A549 (cell line): ENCODE results near the gene TRAM2. TPM values are rescaled to one million over a fixed set of nuclear protein-coding genes. Genes with fewer than 3 reads are reported as not detected.
A peak's percentile ranks its signal among the peaks of the same experiment; 100 is the strongest.

Experiments used
- ATAC-seq, 2 experiments: fragments of 200-7000 bp in 1 of 2; fragments of >200 bp in 1 of 2; cut with Nextera tagmentation in 1 of 2; cut with Tn5 transposase in 1 of 2; 3 replicates each; pipeline versions ENCODE4 v1.8.0 to v1.9.1; 2018 to 2020; ENCODE audit warnings: mild to moderate bottlenecking in 1 of 2, moderate library complexity in 1 of 2
- CTCF ChIA-PET: fragments of 300-600 bp; sonication (Branson Sonifier 250); formaldehyde crosslinking; extraction: SDS; loops from one replicate; lab custom pipeline; 2021; ENCODE audit warnings: antibody characterized with exemption, inconsistent platforms; lab: Yijun Ruan, JAX
- POLR2A ChIA-PET: fragments of 350-600 bp; formaldehyde crosslinking; extraction: SDS; loops from one replicate; lab custom pipeline; 2021; ENCODE audit warnings: antibody characterized with exemption, inconsistent platforms; lab: Yijun Ruan, JAX
- DNase-seq, 2 experiments: peaks; one replicate each; pipeline versions ENCODE4 v3.0.0 to v3.0.0-alpha.2; 2011 to 2016; ENCODE audit warnings: low read depth in 1 of 2, low spot score in 1 of 2
- FAIRE-seq: peaks from 2 replicates; lab custom pipeline; 2011; peaks lifted over from hg19 to GRCh38; lab: Jason Lieb, UNC
- H3K27ac ChIP-seq, 2 experiments: fragments of >200 bp; sonication (Bioruptor Twin); formaldehyde crosslinking; 3 replicates each; pipeline ENCODE4 v1.5.1; 2016 to 2017
- H3K4me1 ChIP-seq: fragments of >200 bp; sonication (Bioruptor Twin); formaldehyde crosslinking; 3 replicates; pipeline ENCODE4 v1.6.1; 2016
- H3K4me2 ChIP-seq: fragments of >200 bp; sonication (Bioruptor Twin); formaldehyde crosslinking; 3 replicates; pipeline ENCODE4 v1.6.1; 2016
- H3K4me3 ChIP-seq: fragments of >200 bp; sonication (Bioruptor Twin); formaldehyde crosslinking; 3 replicates; pipeline ENCODE4 v1.5.1; 2016
- H3K9me3 ChIP-seq: fragments of >200 bp; sonication (Bioruptor Twin); formaldehyde crosslinking; 3 replicates; pipeline ENCODE4 v1.6.1; 2016
- BHLHE40 ChIP-seq: IDR thresholded peaks from 2 replicates; pipeline ENCODE4 v1.6.1; 2012; ENCODE audit warnings: low read depth, low read length, inconsistent platforms
- CBX2 ChIP-seq: fragments of 200-600 bp; sonication (generic); IDR thresholded peaks from 2 replicates; pipeline ENCODE4 v1.6.1; 2016; ENCODE audit warnings: low read depth, mild to moderate bottlenecking, borderline replicate concordance
- EHF ChIP-seq: fragments of 250-450 bp; sonication (Bioruptor Pico); IDR thresholded peaks from 2 replicates; pipeline ENCODE4 v1.5.0; 2020; ENCODE audit warnings: mild to moderate bottlenecking
- ESRRA ChIP-seq: fragments of 150-350 bp; IDR thresholded peaks from 2 replicates; pipeline ENCODE4 v1.6.1; 2014; ENCODE audit warnings: mild to moderate bottlenecking, low read length, borderline replicate concordance
- FOSL2 ChIP-seq, 2 experiments: fragments of 450-650 bp in 1 of 2; fragments of >200 bp in 1 of 2; sonication (Bioruptor Twin) in 1 of 2; formaldehyde crosslinking; IDR thresholded peaks; 2 replicates each; pipeline versions ENCODE4 v1.5.0 to v1.6.1; 2016 to 2020; ENCODE audit warnings: mild to moderate bottlenecking in 1 of 2, moderate library complexity in 1 of 2
- FOXS1 ChIP-seq: fragments of 250-450 bp; sonication (Bioruptor Pico); IDR thresholded peaks from 2 replicates; pipeline ENCODE4 v1.5.0; 2020; ENCODE audit warnings: mild to moderate bottlenecking, moderate library complexity
- GATA3 ChIP-seq: IDR thresholded peaks from 2 replicates; pipeline ENCODE4 v1.6.1; 2012; ENCODE audit warnings: borderline replicate concordance
- HOXA7 ChIP-seq: fragments of 250-450 bp; sonication (Bioruptor Pico); IDR thresholded peaks from 2 replicates; pipeline ENCODE4 v1.5.0; 2020; ENCODE audit warnings: mild to moderate bottlenecking, moderate library complexity
- HOXB13 ChIP-seq: fragments of 250-450 bp; sonication (Bioruptor Pico); IDR thresholded peaks from 2 replicates; pipeline ENCODE4 v1.5.0; 2020; ENCODE audit warnings: low read depth, mild to moderate bottlenecking, moderate library complexity
- KDM1A ChIP-seq: fragments of 200-600 bp; sonication (generic); IDR thresholded peaks from 2 replicates; pipeline ENCODE4 v1.6.1; 2016; ENCODE audit warnings: low read depth, mild to moderate bottlenecking
- KDM5A ChIP-seq: fragments of 200-600 bp; sonication (generic); IDR thresholded peaks from 2 replicates; pipeline ENCODE4 v1.6.1; 2016; ENCODE audit warnings: antibody characterized with exemption, mild to moderate bottlenecking
- NFE2L2 ChIP-seq: fragments of 150-350 bp; conservative IDR thresholded peaks from 2 replicates; pipeline ENCODE4 v1.6.1; 2014; ENCODE audit warnings: low read length
- PHF8 ChIP-seq: fragments of 200-600 bp; sonication (generic); IDR thresholded peaks from 2 replicates; pipeline ENCODE4 v1.6.1; 2016; ENCODE audit warnings: low read depth, mild to moderate bottlenecking, antibody characterized with exemption, moderate library complexity, borderline replicate concordance
- RAD21 ChIP-seq, 2 experiments: fragments of >200 bp in 1 of 2; sonication (Bioruptor Twin) in 1 of 2; formaldehyde crosslinking in 1 of 2; IDR thresholded peaks in 1 of 2; conservative IDR thresholded peaks in 1 of 2; 2 replicates in 1 of 2; 3 replicates in 1 of 2; pipeline ENCODE4 v1.6.1; 2012 to 2018; ENCODE audit warnings: inconsistent platforms in 1 of 2
- RARB ChIP-seq: fragments of 250-450 bp; sonication (Bioruptor Pico); IDR thresholded peaks from 2 replicates; pipeline ENCODE4 v1.8.0; 2021; ENCODE audit warnings: mild to moderate bottlenecking, moderate library complexity
- RFX5 ChIP-seq: fragments of 450-650 bp; IDR thresholded peaks from 2 replicates; pipeline ENCODE4 v1.7.1; 2014; ENCODE audit warnings: antibody characterized with exemption, mild to moderate bottlenecking, moderate library complexity
- RNF2 ChIP-seq: fragments of 200-600 bp; sonication (generic); IDR thresholded peaks from 2 replicates; pipeline ENCODE4 v1.6.1; 2016; ENCODE audit warnings: low read depth, mild to moderate bottlenecking, antibody characterized with exemption, moderate library complexity, borderline replicate concordance
- ZFP36 ChIP-seq: fragments of 450-650 bp; IDR thresholded peaks from 2 replicates; pipeline ENCODE4 v1.6.1; 2014; ENCODE audit warnings: borderline replicate concordance; ENCODE audit not compliant: partially characterized antibody
- ZSCAN20 ChIP-seq: fragments of 250-450 bp; sonication (Bioruptor Pico); IDR thresholded peaks from 2 replicates; pipeline ENCODE4 v1.8.0; 2022; ENCODE audit warnings: mild to moderate bottlenecking, moderate library complexity
- WGBS: methylation state at CpG from one replicate; pipeline ENCODE4 v1.1.6; 2017; ENCODE audit errors: missing lambda C conversion rate; 5-methylcytosine and 5-hydroxymethylcytosine counted together
- polyA plus RNA-seq, 4 experiments: library from polyadenylated mRNA; depleted of rRNA in 3 of 4; stranded (reverse); fragments of >200 nt; fragmentation: RNase III in 1 of 4; extraction: RNeasy Plus Mini Kit Qiagen cat#74134 plus additional on column Dnase treatment in 1 of 4; gene quantifications; 2 replicates in 3 of 4; 3 replicates in 1 of 4; pipeline ENCODE4 v1.2.3, GENCODE V29; 2011 to 2017
- TF ChIP-seq, protein P1 (sequence below): IDR thresholded peaks from 2 replicates; pipeline ENCODE4 v1.6.1; 2012
- TF ChIP-seq, protein P2 (sequence below): fragments of 250-450 bp; sonication (Bioruptor Pico); IDR thresholded peaks from 2 replicates; pipeline ENCODE4 v1.5.0; 2020; ENCODE audit warnings: low read depth, mild to moderate bottlenecking, moderate library complexity
- TF ChIP-seq, protein P3 (sequence below): IDR thresholded peaks from 2 replicates; pipeline ENCODE4 v1.6.1; 2012; ENCODE audit warnings: low read depth, borderline replicate concordance

TRAM2 gene
- polyA plus RNA-seq, 2 of the 4 experiments (the other 2 are of a cell fraction), result 16.4 to 25.4 TPM

DNA sequence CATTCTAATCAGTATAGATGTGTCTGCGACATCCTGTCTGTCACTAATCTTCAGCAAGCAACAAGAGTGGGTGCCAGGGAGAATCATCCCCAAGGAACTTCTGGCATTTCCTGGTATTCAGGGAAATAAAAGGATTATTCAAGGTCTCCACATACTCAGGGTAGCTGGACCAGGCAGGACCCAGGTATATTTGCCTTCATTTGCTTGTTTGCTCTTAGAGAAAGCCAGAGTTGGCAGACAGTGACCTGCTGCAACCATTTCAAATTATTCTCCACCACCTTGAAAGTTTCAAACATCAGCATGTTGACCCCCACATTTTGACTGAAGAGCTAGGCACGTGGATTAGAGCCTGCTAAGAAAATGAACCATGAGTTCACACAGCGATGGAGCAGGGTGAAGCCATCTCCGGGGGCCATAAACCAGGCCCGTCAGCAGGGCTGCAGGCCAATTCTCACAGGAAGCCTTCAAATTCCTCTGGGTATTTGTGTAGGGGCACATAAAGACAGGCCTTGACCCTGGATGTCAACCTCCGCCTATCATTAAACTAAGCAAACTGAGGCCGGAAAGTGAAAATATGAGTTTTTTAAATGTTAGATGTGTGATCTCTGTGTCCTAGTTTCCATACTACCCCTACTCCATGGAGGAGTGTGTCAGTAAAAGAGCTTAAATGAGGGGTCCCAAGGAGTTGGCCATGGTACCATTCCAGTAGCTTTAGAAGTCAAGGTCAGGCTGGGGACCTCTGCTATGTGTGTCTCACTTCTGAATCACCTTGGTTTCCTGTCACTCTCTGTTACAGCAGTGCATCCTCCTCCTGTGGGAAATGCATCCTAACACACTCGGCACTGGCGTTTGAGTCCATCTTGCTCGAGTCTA lies 32.9 kb downstream of the TRAM2 start:
- peak in 1 of 2 experiments; percentile 42 for DNase-seq
- Histone ChIP-seq H3K27ac (peak overlapping the region; percentile 80 to 85), H3K4me3 (no peak overlapping the region; the same call in 2 of the 3 replicates), H3K4me1 (peaks cover 90% of the 10 kb centered on the region), H3K4me2 (peak overlapping the region; percentile 82), H3K9me3 (no peaks in the 10 kb centered on the region)
- ChIA-PET POLR2A (interaction anchor here (1.5 kb wide), 1 partner anchor 40 kb away, joined by 3 read pairs; no protein-coding TSS in a partner anchor), CTCF (interaction anchor here (1.6 kb wide), 1 partner anchor 9 kb away, joined by 4 read pairs; no protein-coding TSS in a partner anchor)
- no peak for FAIRE-seq
- ATAC-seq, result peak; percentile 30 to 69; a peak in 4 of 6 replicates
- TF ChIP-seq FOSL2 (IDR thresholded peaks at IDR 0.05), result no peak
- no peak for TF ChIP-seq FOSL2 (CRISPR knock-in tag; IDR thresholded peaks at IDR 0.05)
- TF ChIP-seq, protein P1, sequence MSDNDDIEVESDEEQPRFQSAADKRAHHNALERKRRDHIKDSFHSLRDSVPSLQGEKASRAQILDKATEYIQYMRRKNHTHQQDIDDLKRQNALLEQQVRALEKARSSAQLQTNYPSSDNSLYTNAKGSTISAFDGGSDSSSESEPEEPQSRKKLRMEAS, result 0 out of 2 replicates have a peak, but pooled peaks have one; percentile 23
- WGBS, result 20% methylated on average over 7 of the region's 10 CpGs

DNA sequence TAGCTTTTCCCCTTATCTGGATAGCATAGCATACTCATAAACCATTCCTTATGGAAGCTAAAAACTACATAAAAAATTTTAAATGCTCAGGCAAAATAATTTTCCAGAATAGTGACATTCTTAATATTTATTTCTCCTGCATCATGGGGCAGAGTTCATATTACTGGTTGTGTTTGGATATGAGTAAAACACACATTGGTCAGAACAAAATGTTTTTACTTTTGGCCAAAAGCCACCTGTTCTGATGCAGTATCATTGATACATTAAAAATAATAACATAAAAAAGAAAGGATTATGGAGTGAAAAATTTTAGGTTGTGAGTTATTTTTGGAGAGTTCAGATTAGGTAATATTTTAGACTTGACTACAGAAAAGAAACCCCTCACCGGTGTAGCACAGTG lies 33.6 kb downstream of the TRAM2 start:
- no peak for ATAC-seq
- TF ChIP-seq FOXS1 (CRISPR knock-in tag), result no peak
- TF ChIP-seq ESRRA, result no peak
- TF ChIP-seq RNF2, result no peak
- TF ChIP-seq NFE2L2, result no peak
- TF ChIP-seq ZSCAN20 (CRISPR knock-in tag), result no peak
- no peak for TF ChIP-seq KDM5A
- no peak for TF ChIP-seq KDM1A
- TF ChIP-seq HOXA7 (CRISPR knock-in tag), result no peak
- TF ChIP-seq PHF8, result no peak
- TF ChIP-seq, protein P2, sequence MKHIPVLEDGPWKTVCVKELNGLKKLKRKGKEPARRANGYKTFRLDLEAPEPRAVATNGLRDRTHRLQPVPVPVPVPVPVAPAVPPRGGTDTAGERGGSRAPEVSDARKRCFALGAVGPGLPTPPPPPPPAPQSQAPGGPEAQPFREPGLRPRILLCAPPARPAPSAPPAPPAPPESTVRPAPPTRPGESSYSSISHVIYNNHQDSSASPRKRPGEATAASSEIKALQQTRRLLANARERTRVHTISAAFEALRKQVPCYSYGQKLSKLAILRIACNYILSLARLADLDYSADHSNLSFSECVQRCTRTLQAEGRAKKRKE, result no peak
- TF ChIP-seq CBX2, result no peak
- TF ChIP-seq, protein P3, sequence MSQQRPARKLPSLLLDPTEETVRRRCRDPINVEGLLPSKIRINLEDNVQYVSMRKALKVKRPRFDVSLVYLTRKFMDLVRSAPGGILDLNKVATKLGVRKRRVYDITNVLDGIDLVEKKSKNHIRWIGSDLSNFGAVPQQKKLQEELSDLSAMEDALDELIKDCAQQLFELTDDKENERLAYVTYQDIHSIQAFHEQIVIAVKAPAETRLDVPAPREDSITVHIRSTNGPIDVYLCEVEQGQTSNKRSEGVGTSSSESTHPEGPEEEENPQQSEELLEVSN, result no peak
- no peak for TF ChIP-seq GATA3
- no peak for TF ChIP-seq RARB (CRISPR knock-in tag)
- TF ChIP-seq RFX5, result no peak
- TF ChIP-seq EHF, result no peak
- TF ChIP-seq, all 56 proteins: peak for 0
- DNase-seq (no peak), FAIRE-seq (no peak)
- WGBS, result 6% methylated on average over 1 of the region's 1 CpG
- Histone ChIP-seq H3K9me3 (no peaks in the 10 kb centered on the region), H3K4me1 (peaks cover 93% of the 10 kb centered on the region), H3K4me3 (no peak overlapping the region; the same call in 2 of the 3 replicates), H3K4me2 (peak overlapping the region; percentile 82), H3K27ac (peak overlapping the region; percentile 80 to 85)
- POLR2A ChIA-PET, result interaction anchor here (1.5 kb wide), 1 partner anchor 39 kb away, joined by 3 read pairs; no protein-coding TSS in a partner anchor
- CTCF ChIA-PET, result interaction anchor here (0.8 to 1.6 kb wide), 2 partner anchors 8 kb away, joined by 3 to 4 read pairs; no protein-coding TSS in a partner anchor

DNA sequence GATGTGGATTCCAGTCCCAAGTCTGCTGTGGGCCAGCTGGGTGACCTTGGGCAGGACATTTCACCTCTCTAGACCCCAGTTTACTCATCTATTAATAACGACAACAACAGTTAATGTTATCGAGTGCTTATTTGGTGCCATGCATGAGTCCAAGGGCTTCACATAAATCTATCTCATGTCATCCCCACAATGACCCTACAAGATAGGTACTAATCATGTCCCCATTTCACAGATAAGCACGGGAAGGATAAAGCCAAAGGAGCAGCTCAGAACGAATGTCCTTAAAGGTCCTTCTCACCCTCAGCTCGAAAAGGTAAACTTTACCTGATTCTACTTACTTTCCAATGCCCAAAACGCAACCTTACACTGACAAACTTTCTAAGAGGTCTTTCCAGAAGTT lies 35.7 kb downstream of the TRAM2 start:
- Histone ChIP-seq H3K4me1 (peaks cover 79% of the 10 kb centered on the region), H3K4me3 (no peak overlapping the region), H3K27ac (peak overlapping the region in 1 of 2 experiments; percentile 60; a peak in 2 of 6 replicates)
- CTCF ChIA-PET, result interaction anchor here (0.6 to 1.0 kb wide), 3 partner anchors 13 to 122 kb away, joined by 3 to 4 read pairs (median 3); no protein-coding TSS in a partner anchor
- ATAC-seq, result no peak
- TF ChIP-seq BHLHE40 (no peak), ZFP36 (no peak), RAD21 (conservative IDR thresholded peaks at IDR 0.05 in 1 of 2, IDR thresholded peaks at IDR 0.05 in 1 of 2) (no peak), HOXB13 (CRISPR knock-in tag) (no peak)
- TF ChIP-seq, all 56 proteins: peak for 0
- no peak overlapping the region for H3K4me2 ChIP-seq
- DNase-seq (no peak), FAIRE-seq (no peak)
- 91% methylated on average over 6 of the region's 6 CpGs for WGBS
- POLR2A ChIA-PET, result no interaction called here
- no peaks in the 10 kb centered on the region for H3K9me3 ChIP-seq
